HepG2 (cell line): ENCODE data around the gene ZNF474. TPM values are rescaled to one million over a fixed set of nuclear protein-coding genes. Genes with fewer than 3 reads are reported as not detected.

Experiments
- AHR ChIP-seq: IDR thresholded peaks from 2 replicates; pipeline ENCODE4 v1.6.1; 2018; ENCODE audit warnings: missing genetic modification reagents, missing compliant biosample characterization
- CENPBD1 ChIP-seq: sonication (generic); formaldehyde crosslinking; IDR thresholded peaks from 2 replicates; pipeline ENCODE4 v1.8.0; 2022; ENCODE audit warnings: missing genetic modification reagents, low read depth, mild to moderate bottlenecking, borderline replicate concordance
- E2F5 ChIP-seq: sonication (generic); formaldehyde crosslinking; conservative IDR thresholded peaks from 2 replicates; pipeline ENCODE4 v1.4.0; 2020; ENCODE audit warnings: missing genetic modification reagents
- NFKB2 ChIP-seq: sonication (generic); formaldehyde crosslinking; IDR thresholded peaks from 2 replicates; pipeline ENCODE4 v1.4.0; 2020; ENCODE audit warnings: missing genetic modification reagents, borderline replicate concordance
- RNF219 ChIP-seq: sonication (generic); formaldehyde crosslinking; IDR thresholded peaks from 2 replicates; pipeline ENCODE4 v1.5.0; 2020; ENCODE audit warnings: mild to moderate bottlenecking, missing genetic modification reagents
- STAG1 ChIP-seq: sonication (generic); formaldehyde crosslinking; IDR thresholded peaks from 2 replicates; pipeline ENCODE4 v1.4.0; 2020; ENCODE audit warnings: missing genetic modification reagents
- TAF1 ChIP-seq: sonication (generic); formaldehyde crosslinking; IDR thresholded peaks from 2 replicates; pipeline ENCODE4 v1.4.0; 2020; ENCODE audit warnings: missing genetic modification reagents
- TFAP4 ChIP-seq: sonication (generic); IDR thresholded peaks from 2 replicates; pipeline ENCODE4 v1.6.1; 2016; ENCODE audit warnings: low read depth, borderline replicate concordance
- ZNF276 ChIP-seq: sonication (generic); formaldehyde crosslinking; IDR thresholded peaks from 2 replicates; pipeline ENCODE4 v1.4.0; 2020; ENCODE audit warnings: mild to moderate bottlenecking, low read depth, missing genetic modification reagents
- ZNF318 ChIP-seq: sonication (generic); formaldehyde crosslinking; IDR thresholded peaks from 2 replicates; pipeline ENCODE4 v1.4.0; 2020; ENCODE audit warnings: mild to moderate bottlenecking, missing genetic modification reagents
- ZNF670 ChIP-seq: sonication (generic); formaldehyde crosslinking; IDR thresholded peaks from 2 replicates; pipeline ENCODE4 v1.8.0; 2022; ENCODE audit warnings: mild to moderate bottlenecking, missing genetic modification reagents, borderline replicate concordance
- ZSCAN5A ChIP-seq: sonication (generic); formaldehyde crosslinking; IDR thresholded peaks from 2 replicates; pipeline ENCODE4 v1.8.0; 2022; ENCODE audit warnings: mild to moderate bottlenecking, missing genetic modification reagents, borderline replicate concordance
- polyA plus RNA-seq, 8 experiments: library from polyadenylated mRNA; depleted of rRNA in 3 of 8; stranded (reverse) in 7 of 8; unstranded in 1 of 8; fragments of >200 nt; fragmentation: Illumina TruSeq in 4 of 8; extraction: Trizol in 4 of 8; gene quantifications; 2 replicates each; pipeline versions ENCODE4 v1.2.1 to v1.2.3, GENCODE V29; 2011 to 2016; ENCODE audit warnings: low read depth in 4 of 8, missing spikeins in 1 of 8, mixed read lengths in 1 of 8; ENCODE audit not compliant: insufficient read depth in 1 of 8
- total RNA-seq, 5 experiments: library from RNA; depleted of rRNA; stranded (reverse); fragments of >200 nt; fragmentation: Illumina TruSeq; extraction: Trizol; gene quantifications; 2 replicates each; pipeline ENCODE4 v1.2.3, GENCODE V29; 2016; ENCODE audit warnings: low read depth in 1 of 5

The ZNF474 gene
- total and polyA plus RNA-seq, 2 of the 13 experiments (the other 11 are each of a cell fraction or from before 2014, with no cell fraction given), result 0.07 TPM; not detected in 1

- TF ChIP-seq STAG1 (CRISPR knock-in tag) (peak; percentile 61), TFAP4 (no peak), CENPBD1 (CRISPR knock-in tag) (no peak), E2F5 (CRISPR knock-in tag) (no peak), AHR (no peak), TAF1 (CRISPR knock-in tag) (no peak), ZSCAN5A (CRISPR knock-in tag) (no peak), RNF219 (CRISPR knock-in tag) (no peak), ZNF276 (no peak), ZNF318 (CRISPR knock-in tag) (no peak), NFKB2 (no peak), ZNF670 (CRISPR knock-in tag) (no peak)
These were observed 27.6 kb upstream of the ZNF474 start (continued) for GRCh38 chr5:122101636-122102285.
